Natural killer cell (primary cell): Measurements from ENCODE around the gene HELZ. TPM values are rescaled to one million over a fixed set of nuclear protein-coding genes. Genes with fewer than 3 reads are reported as not detected.

Experiments
- ATAC-seq, 3 donors: fragments of 150-1000 bp in 2 of 3; fragments of 200-7000 bp in 1 of 3; cut with Tn5 transposase; 1 replicate in 1 of 3; 2 replicates in 2 of 3; pipeline ENCODE4 v1.10.0; 2021; ENCODE audit warnings: mild to moderate bottlenecking in 2 of 3, moderate library complexity in 2 of 3
- DNase-seq, 2 donors: peaks; one replicate each; pipeline versions ENCODE4 v3.0.0 to v3.0.0-alpha.2; 2013 to 2021; ENCODE audit warnings: mixed read lengths in 1 of 2
- H3K27ac ChIP-seq: one replicate; pipeline ENCODE4 v1.5.1; 2013; ENCODE audit warnings: mild to moderate bottlenecking, low read length
- H3K27me3 ChIP-seq: one replicate; pipeline ENCODE4 v1.6.1; 2013; ENCODE audit warnings: low read length; ENCODE audit not compliant: control insufficient read depth, insufficient read depth
- H3K36me3 ChIP-seq: one replicate; pipeline ENCODE4 v1.6.1; 2013; ENCODE audit warnings: low read length; ENCODE audit not compliant: control insufficient read depth, insufficient read depth
- H3K4me1 ChIP-seq: one replicate; pipeline ENCODE4 v1.6.1; 2013; ENCODE audit warnings: low read length; ENCODE audit not compliant: control insufficient read depth, insufficient read depth
- H3K4me3 ChIP-seq: one replicate; pipeline ENCODE4 v1.5.1; 2013; ENCODE audit warnings: low read length
- H3K9me3 ChIP-seq: one replicate; pipeline ENCODE4 v1.6.1; 2013; ENCODE audit warnings: low read length; ENCODE audit not compliant: control insufficient read depth, insufficient read depth
- H3K27ac Mint-ChIP-seq, 2 donors: one replicate each; pipeline ENCODE4 v1.8.0; 2022; ENCODE audit warnings: mild to moderate bottlenecking in 2 of 2, mixed read lengths in 2 of 2, moderate library complexity in 1 of 2
- H3K27me3 Mint-ChIP-seq, 2 donors: one replicate each; pipeline ENCODE4 v1.8.0; 2022; ENCODE audit warnings: low read depth in 2 of 2, mixed read lengths in 2 of 2
- H3K36me3 Mint-ChIP-seq: one replicate; pipeline ENCODE4 v1.8.0; 2022; ENCODE audit warnings: mixed read lengths
- H3K4me1 Mint-ChIP-seq, 2 donors: one replicate each; pipeline ENCODE4 v1.8.0; 2022; ENCODE audit warnings: mixed read lengths in 2 of 2
- H3K4me3 Mint-ChIP-seq: one replicate; pipeline ENCODE4 v1.8.0; 2022; ENCODE audit warnings: mild to moderate bottlenecking, moderate library complexity, mixed read lengths
- H3K9me3 Mint-ChIP-seq, 2 donors: one replicate each; pipeline ENCODE4 v1.8.0; 2022; ENCODE audit warnings: mixed read lengths in 2 of 2
- WGBS: methylation state at CpG from one replicate; pipeline ENCODE4 v1.1.7; 2013; ENCODE audit warnings: missing lambda C conversion rate; ENCODE audit not compliant: insufficient coverage; 5-methylcytosine and 5-hydroxymethylcytosine counted together
- intact Hi-C: fragments of 100-400 bp; cut with micrococcal nuclease; formaldehyde crosslinking; loops from one replicate; pipeline ENCODE4 v1.14.2; 2022
- total RNA-seq, 4 donors: library from RNA; stranded (reverse); fragments of 120-200 nt in 1 of 4; gene quantifications; one replicate each; pipeline versions ENCODE4 v1.2.3 to v1.2.4, GENCODE V29; 2013 to 2022
- TF ChIP-seq, protein P1 (sequence below): fragments of 200-600 bp; IDR thresholded peaks from one replicate; pipeline ENCODE4 v1.8.0; 2022; ENCODE audit warnings: antibody characterized with exemption

The HELZ gene
- total RNA-seq, 3 donors from 2014 or later (not counting 1 experiment from before 2014, with no cell fraction given), result 274 to 355 (median 292) TPM

DNA sequence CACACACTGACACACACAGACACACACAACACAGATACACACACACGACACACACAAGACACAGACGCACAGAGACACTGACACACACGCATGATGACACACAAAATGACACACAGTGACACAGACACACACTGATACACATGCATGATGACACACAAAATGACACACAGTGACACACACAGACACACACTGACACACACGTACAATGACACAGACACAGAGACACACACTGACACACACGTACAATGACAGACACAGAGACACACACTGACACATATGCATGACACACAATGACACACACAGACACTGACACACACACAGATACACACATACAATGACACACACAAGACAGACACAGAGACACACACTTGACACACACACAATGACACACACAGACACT lies 190.4 kb downstream of the HELZ start:
- Histone ChIP-seq H3K27me3 (no peaks in the 10 kb centered on the region), H3K4me1 (no peaks in the 10 kb centered on the region), H3K9me3 (peaks cover 6% of the 10 kb centered on the region), H3K4me3 (no peak overlapping the region), H3K27ac (no peak overlapping the region), H3K36me3 (no peaks in the 10 kb centered on the region)
- Mint-ChIP-seq H3K36me3 (no peaks in the 10 kb centered on the region), H3K27ac (no peak overlapping the region), H3K9me3 (no peaks in the 10 kb centered on the region), H3K27me3 (no peaks in the 10 kb centered on the region), H3K4me3 (no peak overlapping the region), H3K4me1 (no peaks in the 10 kb centered on the region)
- no peak for DNase-seq
- TF ChIP-seq, protein P1, sequence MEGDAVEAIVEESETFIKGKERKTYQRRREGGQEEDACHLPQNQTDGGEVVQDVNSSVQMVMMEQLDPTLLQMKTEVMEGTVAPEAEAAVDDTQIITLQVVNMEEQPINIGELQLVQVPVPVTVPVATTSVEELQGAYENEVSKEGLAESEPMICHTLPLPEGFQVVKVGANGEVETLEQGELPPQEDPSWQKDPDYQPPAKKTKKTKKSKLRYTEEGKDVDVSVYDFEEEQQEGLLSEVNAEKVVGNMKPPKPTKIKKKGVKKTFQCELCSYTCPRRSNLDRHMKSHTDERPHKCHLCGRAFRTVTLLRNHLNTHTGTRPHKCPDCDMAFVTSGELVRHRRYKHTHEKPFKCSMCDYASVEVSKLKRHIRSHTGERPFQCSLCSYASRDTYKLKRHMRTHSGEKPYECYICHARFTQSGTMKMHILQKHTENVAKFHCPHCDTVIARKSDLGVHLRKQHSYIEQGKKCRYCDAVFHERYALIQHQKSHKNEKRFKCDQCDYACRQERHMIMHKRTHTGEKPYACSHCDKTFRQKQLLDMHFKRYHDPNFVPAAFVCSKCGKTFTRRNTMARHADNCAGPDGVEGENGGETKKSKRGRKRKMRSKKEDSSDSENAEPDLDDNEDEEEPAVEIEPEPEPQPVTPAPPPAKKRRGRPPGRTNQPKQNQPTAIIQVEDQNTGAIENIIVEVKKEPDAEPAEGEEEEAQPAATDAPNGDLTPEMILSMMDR, result no peak
- no peak for ATAC-seq
- intact Hi-C loops, result no loop called here
- WGBS, result 85% methylated on average over 5 of the region's 5 CpGs

DNA sequence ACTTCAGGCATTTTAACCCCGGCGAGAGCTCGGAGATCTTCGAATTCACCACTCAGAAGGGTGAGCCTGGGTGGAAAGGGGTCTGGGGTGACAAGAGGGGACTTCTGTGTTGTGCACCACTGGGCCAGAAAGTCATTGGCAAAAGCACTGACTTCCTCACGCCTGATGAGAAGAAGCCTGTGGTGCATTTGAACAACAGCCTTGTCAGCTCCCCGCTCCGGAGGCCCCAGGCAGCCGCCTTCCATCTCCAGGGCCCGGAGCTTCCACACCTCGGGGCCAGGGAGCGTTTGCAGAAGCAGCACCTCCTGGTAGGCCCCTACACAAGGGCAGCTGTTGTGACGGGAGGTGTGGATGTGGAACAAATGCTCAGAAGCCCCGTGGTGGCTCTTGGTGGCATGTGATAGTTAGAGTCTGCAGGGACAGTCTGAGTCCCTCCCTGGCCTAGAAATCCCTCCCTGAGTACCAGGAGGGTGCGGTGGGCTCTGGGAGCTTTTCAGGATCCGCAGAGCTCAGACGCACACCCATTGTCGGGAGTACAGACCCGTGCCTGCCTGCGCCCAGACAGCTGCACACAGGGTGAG lies 190.9 kb downstream of the HELZ start:
- Mint-ChIP-seq H3K9me3 (no peaks in the 10 kb centered on the region), H3K4me3 (no peak overlapping the region), H3K27me3 (no peaks in the 10 kb centered on the region), H3K4me1 (no peaks in the 10 kb centered on the region), H3K27ac (no peak overlapping the region), H3K36me3 (no peaks in the 10 kb centered on the region)
- DNase-seq, result no peak
- H3K27me3 ChIP-seq, result no peaks in the 10 kb centered on the region
- no peaks in the 10 kb centered on the region for H3K4me1 ChIP-seq
- intact Hi-C loops, result no loop called here
- H3K36me3 ChIP-seq, result no peaks in the 10 kb centered on the region
- H3K9me3 ChIP-seq, result peaks cover 12% of the 10 kb centered on the region
- no peak for ATAC-seq
- H3K27ac ChIP-seq, result no peak overlapping the region
- no peak overlapping the region for H3K4me3 ChIP-seq
- TF ChIP-seq, protein P1, result no peak
- WGBS, result 92% methylated on average over 19 of the region's 19 CpGs

DNA sequence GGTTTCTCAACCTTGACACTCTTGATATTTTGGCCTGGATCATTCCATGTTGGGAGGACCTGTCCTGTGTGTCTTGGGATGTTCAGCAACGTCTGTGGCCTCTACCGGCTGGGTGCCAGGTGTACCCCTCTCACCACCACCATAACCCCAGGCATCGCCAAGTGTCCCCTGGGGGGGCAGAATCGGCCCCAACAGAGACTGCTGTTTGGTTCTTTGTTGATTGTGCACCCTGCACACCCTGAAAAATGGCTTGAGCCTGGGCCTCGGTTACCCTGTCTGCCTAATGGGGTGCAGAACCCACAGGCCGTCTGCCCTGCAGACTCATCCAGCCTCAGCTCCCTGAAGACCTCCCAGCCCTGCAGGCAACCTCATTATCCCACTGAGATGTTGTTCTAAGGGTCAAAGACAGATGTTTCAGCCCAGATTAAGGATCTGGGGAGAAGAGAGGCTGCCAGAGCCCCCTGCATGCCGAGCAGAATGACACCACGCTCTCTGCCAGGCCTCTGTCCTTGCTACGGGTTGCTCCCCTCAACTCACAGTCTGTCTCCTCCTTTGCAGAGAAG lies 191.5 kb downstream of the HELZ start:
- TF ChIP-seq, protein P1, result no peak
- Mint-ChIP-seq H3K36me3 (peaks cover 5% of the 10 kb centered on the region), H3K27me3 (no peaks in the 10 kb centered on the region), H3K9me3 (peaks cover 2 to 6% of the 10 kb centered on the region in 2 donors), H3K4me3 (no peak overlapping the region), H3K4me1 (no peaks in the 10 kb centered on the region), H3K27ac (no peak overlapping the region)
- Histone ChIP-seq H3K27me3 (no peaks in the 10 kb centered on the region), H3K4me3 (no peak overlapping the region), H3K9me3 (peaks cover 15% of the 10 kb centered on the region), H3K27ac (no peak overlapping the region), H3K36me3 (no peaks in the 10 kb centered on the region), H3K4me1 (no peaks in the 10 kb centered on the region)
- ATAC-seq, result no peak
- no peak for DNase-seq
- intact Hi-C loops, result no loop called here
- WGBS, result 94% methylated on average over 9 of the region's 9 CpGs
